ENCODE measurements around the gene MACIR. TPM values are rescaled to one million over a fixed set of nuclear protein-coding genes. Genes with fewer than 3 reads are reported as not detected.
"Not testable (repeated sequence)": the region's sequence is repeated elsewhere in the genome, so short reads cannot be mapped to it uniquely, and the experiment has no call there.

MACIR gene
- 10 to 100 TPM; 19.5 to 23.4 (median 20.0) TPM for polyA plus RNA-seq (ENCODE audit: insufficient read length in 4 of 4)

GRCh38 chr5:103258368-103258956 lies at the start of gene MACIR:
TSS of gene MACIR (plus strand) at chr5:103258763. CDS start at chr5:103275920, 17,157 bp downstream.
- peak; percentile 80 to 95 (median 86) for DNase-seq (ENCODE audit: low read depth in 4 of 4, low spot score in 2 of 4)

DNA sequence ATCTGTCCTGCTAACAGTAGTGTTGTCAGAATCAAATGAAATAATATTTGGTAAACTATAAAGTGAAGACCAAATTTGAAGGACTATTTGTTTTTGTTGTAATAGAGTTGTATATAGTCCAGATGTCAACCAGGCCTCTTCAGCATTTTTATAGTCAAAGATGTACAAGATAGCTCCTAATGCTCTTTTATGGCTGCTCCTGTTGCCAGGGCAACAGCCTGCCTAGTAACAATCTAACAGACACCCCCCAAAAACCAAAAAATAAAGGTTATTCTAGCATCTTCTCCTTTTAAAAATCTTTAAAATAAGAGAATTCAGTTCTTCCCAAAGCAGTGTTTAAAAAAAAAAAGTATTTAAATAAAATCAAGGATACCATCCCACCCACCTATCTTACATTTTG lies 49.5 kb upstream of the MACIR start:
- no peak for DNase-seq (ENCODE audit: low read depth in 4 of 4, low spot score in 2 of 4)

- DNase-seq (ENCODE audit: low read depth in 4 of 4, low spot score in 2 of 4) = no peak
These were observed 47.6 kb upstream of the MACIR start for GRCh38 chr5:103210952-103211351.

DNA sequence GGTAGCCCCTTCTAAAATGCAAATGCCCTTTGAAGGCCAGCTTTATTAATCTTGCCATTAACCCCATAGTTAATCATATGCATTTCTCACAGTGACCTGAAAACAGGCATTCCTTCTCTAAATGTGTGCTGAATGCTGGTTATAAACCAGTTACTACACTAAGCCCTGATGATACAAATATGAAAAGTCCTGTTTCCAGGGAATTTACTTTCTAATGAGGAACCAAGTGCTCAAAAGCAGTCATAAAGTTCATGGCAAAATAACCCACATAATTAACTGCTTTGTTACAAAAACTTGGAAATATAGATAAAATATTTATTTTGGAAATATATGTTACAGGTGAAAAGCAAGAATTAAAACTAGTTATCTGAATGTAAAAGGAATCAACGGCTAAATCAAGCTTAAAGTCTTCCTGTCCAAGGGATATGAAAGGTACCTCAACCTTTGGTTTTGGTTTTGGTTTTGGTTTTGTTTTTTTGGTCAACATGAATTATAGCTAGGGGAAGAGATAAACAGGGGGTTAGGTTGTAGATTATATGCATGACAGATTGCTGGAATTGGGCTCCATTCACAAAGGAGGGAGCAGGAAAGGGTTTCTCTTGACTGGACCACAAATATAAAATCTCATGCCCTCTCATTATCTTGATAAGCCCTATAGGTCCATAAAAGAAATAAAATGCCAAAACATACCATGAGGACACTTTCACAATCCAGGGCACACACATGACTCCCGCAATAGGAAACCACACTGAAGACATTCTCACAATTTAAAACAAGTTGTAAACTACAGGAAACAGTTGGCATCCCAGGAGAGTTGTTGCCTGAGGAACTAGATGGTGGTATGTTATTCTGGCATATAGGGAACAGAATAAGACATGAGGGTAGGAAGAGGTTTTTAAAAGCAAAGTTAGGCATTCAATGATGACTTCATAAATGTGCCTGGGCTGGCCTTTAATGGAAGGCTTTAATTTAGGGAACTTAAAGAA lies 46.7 kb upstream of the MACIR start:
- DNase-seq (ENCODE audit: low read depth in 4 of 4, low spot score in 2 of 4) = no peak

- no peak for DNase-seq (ENCODE audit: low read depth in 4 of 4, low spot score in 2 of 4)
These were observed 42.4 kb upstream of the MACIR start for GRCh38 chr5:103216137-103216536.

DNA sequence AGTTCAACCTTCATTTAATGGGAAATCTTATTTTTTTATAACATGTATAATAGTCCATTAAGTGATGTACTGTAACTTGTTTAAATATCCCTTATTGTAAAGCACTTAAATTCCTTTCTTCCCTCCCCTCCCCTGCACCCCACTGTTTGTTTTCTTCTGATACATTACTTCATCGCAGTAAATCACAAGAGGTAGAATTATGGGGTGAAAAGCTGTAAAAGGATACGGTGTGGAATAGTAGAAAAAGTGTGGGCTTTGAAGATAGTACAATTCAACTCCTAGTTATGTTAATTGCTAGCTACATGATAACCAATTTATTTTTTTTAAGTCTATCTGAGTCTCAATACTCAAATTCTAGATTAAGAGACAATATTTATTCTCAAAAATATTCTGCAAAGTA lies 41.9 kb upstream of the MACIR start:
- DNase-seq (ENCODE audit: low read depth in 4 of 4, low spot score in 2 of 4) = no peak

DNA sequence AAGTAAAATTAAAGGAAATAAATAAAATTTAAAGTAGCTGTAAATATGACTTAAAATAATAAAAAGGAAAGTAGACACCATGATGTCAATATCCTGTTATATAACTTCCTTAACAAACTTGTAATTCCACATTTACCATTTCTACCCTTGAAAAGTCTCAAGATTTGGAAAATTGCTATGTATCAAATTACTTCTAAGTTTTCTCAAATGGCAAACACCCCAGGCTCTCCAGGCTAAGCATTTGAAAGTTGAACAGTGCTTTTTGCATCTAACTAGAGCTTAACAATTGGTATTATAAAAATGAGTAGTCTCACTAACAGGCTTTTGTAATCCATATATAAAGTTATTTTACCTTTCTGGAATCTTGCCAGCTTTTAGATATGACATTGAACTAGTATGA lies 41.5 kb upstream of the MACIR start:
- no peak for DNase-seq (ENCODE audit: low read depth in 4 of 4, low spot score in 2 of 4)

- DNase-seq (ENCODE audit: low read depth in 4 of 4, low spot score in 2 of 4) = no peak
These were observed 40.4 kb upstream of the MACIR start for GRCh38 chr5:103218164-103218563.

- not testable (repeated sequence) for DNase-seq (ENCODE audit: low read depth in 4 of 4, low spot score in 2 of 4)
These were observed 39.5 kb upstream of the MACIR start for GRCh38 chr5:103219074-103219473.

- DNase-seq (ENCODE audit: low read depth in 4 of 4, low spot score in 2 of 4) = no peak
These were observed 35.3 kb upstream of the MACIR start for GRCh38 chr5:103223031-103223955.

GRCh38 chr5:103224118-103224893 lies 34.3 kb upstream of the MACIR start:
- DNase-seq (ENCODE audit: low read depth in 4 of 4, low spot score in 2 of 4) = peak in 1 of 4 donors; percentile 36

- no peak for DNase-seq (ENCODE audit: low read depth in 4 of 4, low spot score in 2 of 4)
These were observed 33.7 kb upstream of the MACIR start for GRCh38 chr5:103224894-103225246.

- no peak for DNase-seq (ENCODE audit: low read depth in 4 of 4, low spot score in 2 of 4)
These were observed 30.5 kb upstream of the MACIR start for GRCh38 chr5:103228061-103228460.

GRCh38 chr5:103228588-103228987 lies 30.0 kb upstream of the MACIR start:
- no peak for DNase-seq (ENCODE audit: low read depth in 4 of 4, low spot score in 2 of 4)

- DNase-seq (ENCODE audit: low read depth in 4 of 4, low spot score in 2 of 4) = no peak
These were observed 26.1 kb upstream of the MACIR start for GRCh38 chr5:103232393-103232999.

DNA sequence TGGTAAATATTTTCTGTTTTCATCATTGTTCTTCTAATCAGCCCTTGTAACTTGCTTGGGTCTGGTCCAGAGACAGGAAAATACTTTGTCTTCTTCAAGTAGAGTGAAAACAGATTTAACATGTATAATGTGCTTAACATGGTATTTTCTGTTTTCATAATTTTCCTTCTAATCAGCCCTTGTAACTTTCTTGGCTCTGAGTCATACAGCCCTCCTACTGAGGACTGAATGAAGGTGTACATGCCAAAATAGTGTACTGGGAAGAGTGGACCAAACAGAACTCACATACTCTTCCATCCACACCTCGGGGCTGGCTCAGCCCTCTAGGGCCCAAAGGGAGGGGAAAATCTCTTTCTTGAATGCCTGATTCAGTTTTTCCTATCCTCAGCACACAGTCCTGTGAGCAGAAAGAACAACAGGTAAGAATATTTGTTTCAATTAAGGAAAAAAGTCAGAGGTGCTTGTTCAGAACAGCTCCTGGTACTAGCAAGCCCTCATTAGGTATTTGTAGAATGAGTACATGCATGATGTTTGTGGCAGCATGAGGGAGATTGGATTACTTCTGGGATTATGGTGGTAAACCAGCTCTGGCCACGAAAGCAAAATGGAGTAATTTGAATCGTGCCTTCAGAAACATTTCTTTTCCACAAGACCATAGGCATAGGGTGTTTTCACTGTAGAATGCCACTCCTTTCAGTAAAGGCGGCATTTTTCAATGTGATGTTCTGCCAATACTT lies 24.2 kb upstream of the MACIR start:
- no peak for DNase-seq (ENCODE audit: low read depth in 4 of 4, low spot score in 2 of 4)

DNA sequence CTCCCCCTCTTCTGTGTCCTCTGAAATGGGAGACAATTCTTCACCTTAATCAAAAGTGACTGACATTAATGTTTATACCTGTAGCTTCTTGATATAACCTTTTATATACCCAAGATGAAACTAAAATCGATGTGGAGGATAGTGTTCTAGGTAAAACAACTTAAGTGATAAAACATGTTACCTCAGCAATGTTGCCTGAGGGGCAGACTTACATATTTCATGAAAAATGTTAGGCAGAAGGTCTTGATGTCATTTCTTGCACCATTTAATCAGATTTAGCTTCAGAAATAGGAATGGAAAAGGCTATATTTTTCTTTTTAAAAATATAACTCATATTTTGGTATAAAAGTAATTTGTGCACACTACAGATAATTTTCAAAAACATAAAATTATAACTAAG lies 22.7 kb upstream of the MACIR start:
- no peak for DNase-seq (ENCODE audit: low read depth in 4 of 4, low spot score in 2 of 4)

GRCh38 chr5:103237778-103238177 lies 20.8 kb upstream of the MACIR start:
- DNase-seq (ENCODE audit: low read depth in 4 of 4, low spot score in 2 of 4) = no peak

DNA sequence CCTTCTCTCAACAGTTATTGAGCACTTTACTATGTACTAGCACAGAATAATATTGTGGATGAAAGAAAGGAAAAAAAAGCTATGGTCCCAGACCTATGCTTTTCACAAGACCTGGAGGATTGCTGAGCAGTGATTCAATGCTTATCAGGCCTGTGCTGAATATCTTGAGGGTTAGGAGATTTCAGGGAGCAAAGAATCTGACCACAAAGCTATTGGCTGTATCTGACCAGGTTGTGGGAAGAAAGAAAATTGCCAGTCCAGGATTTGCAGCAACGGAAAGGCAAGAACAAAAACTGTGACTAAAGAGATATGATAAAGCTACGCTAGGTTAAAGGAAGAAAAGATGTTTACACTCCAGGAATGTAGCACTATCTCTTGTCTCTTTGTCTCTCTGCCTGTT lies 14.9 kb upstream of the MACIR start:
- no peak for DNase-seq (ENCODE audit: low read depth in 4 of 4, low spot score in 2 of 4)

All from left renal cortex interstitium (tissue), 4 donors.